Measurements from ENCODE around the gene RFLNA.

GRCh38 chr12:124358572-124358971, 63.7 kb downstream of the RFLNA start:
- TF ChIP-seq POLR2A (IDR thresholded peaks at IDR 0.05) (no peak), CTCF (IDR thresholded peaks at IDR 0.05) (no peak)

Data from lower leg skin (tissue), 3 donors.